Fibroblast of lung (primary cell): ENCODE measurements around the gene FHDC1.

Experiments
- CTCF ChIP-seq, 2 donors: IDR thresholded peaks in 1 of 2; conservative IDR thresholded peaks in 1 of 2; 1 replicate in 1 of 2; 2 replicates in 1 of 2; pipeline ENCODE4 v1.5.1; 2011 to 2012; ENCODE audit warnings: low read length in 2 of 2, control low read depth in 1 of 2, inconsistent platforms in 1 of 2, low read depth in 1 of 2, mild to moderate bottlenecking in 1 of 2
- EZH2 ChIP-seq: IDR thresholded peaks from 2 replicates; pipeline ENCODE4 v1.5.1; 2012; ENCODE audit warnings: low read length, control low read depth, mild to moderate bottlenecking; ENCODE audit errors: missing control alignments

- no peak for TF ChIP-seq CTCF (conservative IDR thresholded peaks at IDR 0.05 in 1 of 2, IDR thresholded peaks at IDR 0.05 in 1 of 2; ENCODE audit: low read depth in 1 of 2, low read length in 2 of 2)
- TF ChIP-seq EZH2: no peak
These were observed 91.7 kb downstream of the FHDC1 start for GRCh38 chr4:153027866-153028265.
